OCI-LY3 (cell line): Measurements from ENCODE around the gene PCLO.

Source experiments
- H2AFZ ChIP-seq: fragments of 200-600, 300-600 bp; shearing (Covaris generic); 2 replicates; pipeline ENCODE4 v1.6.0; 2014; ENCODE audit warnings: antibody characterized with exemption, low read depth, low read length
- H3K27ac ChIP-seq: fragments of 200-600, 300-600 bp; sonication (generic); 2 replicates; pipeline ENCODE4 v1.5.1; 2014; ENCODE audit warnings: mild to moderate bottlenecking, low read length, moderate library complexity, mixed read lengths
- H3K27me3 ChIP-seq: fragments of 200-600, 300-600 bp; sonication (generic); 2 replicates; pipeline ENCODE4 v1.6.1; 2014; ENCODE audit warnings: low read depth, low read length, mixed read lengths
- H3K36me3 ChIP-seq: fragments of 200-600, 300-600 bp; sonication (generic); replicated peaks from 2 replicates; pipeline ENCODE3; 2014; ENCODE audit warnings: low read depth, low read length, mixed read lengths
- H3K4me1 ChIP-seq: fragments of 300-600, 200-600 bp; sonication (generic); 2 replicates; pipeline ENCODE4 v1.6.1; 2014; ENCODE audit warnings: low read length, mixed read lengths
- H3K4me2 ChIP-seq: fragments of 200-600, 300-600 bp; sonication (generic); 2 replicates; pipeline ENCODE4 v1.6.1; 2014; ENCODE audit warnings: low read length, mixed read lengths
- H3K4me3 ChIP-seq: fragments of 300-600, 200-600 bp; sonication (generic); 2 replicates; pipeline ENCODE4 v1.5.1; 2014; ENCODE audit warnings: antibody characterized with exemption, mild to moderate bottlenecking, low read length, moderate library complexity
- H3K79me2 ChIP-seq: fragments of 300-600, 200-600 bp; shearing (Covaris generic); 2 replicates; pipeline ENCODE4 v1.6.1; 2014; ENCODE audit warnings: mild to moderate bottlenecking, low read length, mixed read lengths
- H3K9ac ChIP-seq: fragments of 300-600, 200-600 bp; shearing (Covaris generic); 2 replicates; pipeline ENCODE4 v1.6.0; 2014; ENCODE audit warnings: mild to moderate bottlenecking, low read length, moderate library complexity
- H3K9me3 ChIP-seq: fragments of 200-600, 300-600 bp; shearing (Covaris generic); 2 replicates; pipeline ENCODE4 v1.6.1; 2014; ENCODE audit warnings: low read length, mixed read lengths; ENCODE audit not compliant: insufficient read depth
- H4K20me1 ChIP-seq: fragments of 200-600, 300-600 bp; sonication (generic); 2 replicates; pipeline ENCODE4 v1.6.1; 2016; ENCODE audit warnings: low read length, mixed read lengths; ENCODE audit not compliant: insufficient read depth
- EZH2phosphoT487 ChIP-seq: fragments of 200-600 bp; shearing (Covaris generic); IDR thresholded peaks from 2 replicates; pipeline ENCODE4 v1.6.1; 2018; ENCODE audit warnings: antibody characterized with exemption, mixed run types, low read depth
- TF ChIP-seq, protein P1 (sequence below): fragments of 200-600, 300-600 bp; sonication (generic); IDR thresholded peaks from 2 replicates; pipeline ENCODE4 v1.5.1; 2014; ENCODE audit warnings: antibody characterized with exemption, low read length, low read depth

The PCLO gene

DNA sequence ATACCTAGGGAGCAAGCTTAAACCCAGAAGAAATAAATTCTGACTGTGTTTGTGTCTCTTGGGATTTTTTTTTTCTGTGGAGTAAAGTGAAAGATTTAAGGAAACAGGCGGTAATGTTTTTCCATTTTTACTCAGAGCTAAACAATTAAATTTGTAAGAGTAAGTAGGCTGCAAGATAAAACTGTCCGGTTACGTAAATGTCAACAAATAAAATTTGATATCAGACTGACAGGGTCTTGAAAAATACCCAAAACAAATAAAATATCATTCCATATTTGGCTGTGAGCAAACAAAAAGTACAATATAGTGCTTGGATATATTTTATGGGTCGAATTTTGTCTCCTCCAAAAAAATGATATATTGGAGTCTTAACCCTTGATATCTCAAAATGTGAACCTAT is 217.6 kb downstream of the PCLO start:
- Histone ChIP-seq H3K27me3 (no peaks in the 10 kb centered on the region), H3K27ac (no peak overlapping the region), H3K9me3 (no peaks in the 10 kb centered on the region), H3K79me2 (no peaks in the 10 kb centered on the region), H3K4me1 (no peaks in the 10 kb centered on the region), H2AFZ (no peak overlapping the region), H3K4me3 (no peak overlapping the region), H3K4me2 (no peak overlapping the region), H3K36me3 (no peaks in the 10 kb centered on the region), H4K20me1 (no peaks in the 10 kb centered on the region), H3K9ac (no peak overlapping the region)
- TF ChIP-seq EZH2phosphoT487: no peak
- TF ChIP-seq, protein P1, sequence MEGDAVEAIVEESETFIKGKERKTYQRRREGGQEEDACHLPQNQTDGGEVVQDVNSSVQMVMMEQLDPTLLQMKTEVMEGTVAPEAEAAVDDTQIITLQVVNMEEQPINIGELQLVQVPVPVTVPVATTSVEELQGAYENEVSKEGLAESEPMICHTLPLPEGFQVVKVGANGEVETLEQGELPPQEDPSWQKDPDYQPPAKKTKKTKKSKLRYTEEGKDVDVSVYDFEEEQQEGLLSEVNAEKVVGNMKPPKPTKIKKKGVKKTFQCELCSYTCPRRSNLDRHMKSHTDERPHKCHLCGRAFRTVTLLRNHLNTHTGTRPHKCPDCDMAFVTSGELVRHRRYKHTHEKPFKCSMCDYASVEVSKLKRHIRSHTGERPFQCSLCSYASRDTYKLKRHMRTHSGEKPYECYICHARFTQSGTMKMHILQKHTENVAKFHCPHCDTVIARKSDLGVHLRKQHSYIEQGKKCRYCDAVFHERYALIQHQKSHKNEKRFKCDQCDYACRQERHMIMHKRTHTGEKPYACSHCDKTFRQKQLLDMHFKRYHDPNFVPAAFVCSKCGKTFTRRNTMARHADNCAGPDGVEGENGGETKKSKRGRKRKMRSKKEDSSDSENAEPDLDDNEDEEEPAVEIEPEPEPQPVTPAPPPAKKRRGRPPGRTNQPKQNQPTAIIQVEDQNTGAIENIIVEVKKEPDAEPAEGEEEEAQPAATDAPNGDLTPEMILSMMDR: no peak

DNA sequence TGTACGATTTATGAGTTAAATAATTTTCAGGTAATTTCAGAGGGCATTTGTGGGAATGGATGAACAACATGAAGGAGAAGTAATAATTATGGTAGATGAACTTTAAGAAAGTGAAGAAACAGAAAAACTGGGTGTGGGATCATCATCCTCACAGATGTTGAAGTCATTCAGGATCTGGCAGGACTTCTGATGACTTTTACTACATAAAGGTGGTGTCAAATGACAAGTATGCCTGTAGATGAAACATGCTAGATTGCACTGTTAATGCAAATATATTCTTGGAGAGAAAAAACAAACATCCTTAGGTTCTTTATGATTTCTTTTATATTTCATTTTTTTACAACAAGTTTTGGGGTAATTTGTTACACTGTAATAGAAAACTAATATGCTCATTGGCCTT is 230.2 kb downstream of the PCLO start:
- no peaks in the 10 kb centered on the region for H4K20me1 ChIP-seq
- no peaks in the 10 kb centered on the region for H3K36me3 ChIP-seq
- H3K79me2 ChIP-seq: no peaks in the 10 kb centered on the region
- H3K27ac ChIP-seq: no peak overlapping the region
- H3K27me3 ChIP-seq: no peaks in the 10 kb centered on the region
- no peak for TF ChIP-seq EZH2phosphoT487
- TF ChIP-seq, protein P1: no peak
- H3K9me3 ChIP-seq: no peaks in the 10 kb centered on the region
- H3K4me2 ChIP-seq: no peak overlapping the region
- no peak overlapping the region for H3K9ac ChIP-seq
- H2AFZ ChIP-seq: no peak overlapping the region
- no peak overlapping the region for H3K4me3 ChIP-seq
- no peaks in the 10 kb centered on the region for H3K4me1 ChIP-seq

DNA sequence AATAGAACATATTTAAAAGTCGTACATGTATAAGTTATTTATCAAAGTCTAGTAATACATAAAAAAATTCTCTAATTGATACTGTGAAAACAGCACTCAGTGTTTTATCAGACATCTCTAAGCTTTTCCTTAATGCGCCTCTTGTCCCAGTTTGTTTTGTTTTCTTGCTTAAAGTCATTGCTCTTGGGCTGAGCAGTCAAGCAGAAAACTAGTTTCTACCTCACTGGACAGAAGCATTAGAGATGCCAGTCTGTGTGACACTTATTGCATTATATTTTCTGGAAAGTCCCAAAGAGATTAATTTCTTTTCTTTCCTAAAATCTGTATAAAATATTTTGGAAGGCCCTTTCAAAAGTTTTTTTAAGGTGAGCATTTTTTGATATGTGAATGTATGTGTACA is 236.2 kb downstream of the PCLO start:
- TF ChIP-seq EZH2phosphoT487: no peak
- TF ChIP-seq, protein P1: no peak
- H2AFZ ChIP-seq: no peak overlapping the region
- no peak overlapping the region for H3K4me2 ChIP-seq
- H4K20me1 ChIP-seq: no peaks in the 10 kb centered on the region
- H3K79me2 ChIP-seq: no peaks in the 10 kb centered on the region
- H3K4me3 ChIP-seq: no peak overlapping the region
- no peaks in the 10 kb centered on the region for H3K27me3 ChIP-seq
- H3K9me3 ChIP-seq: no peaks in the 10 kb centered on the region
- no peak overlapping the region for H3K27ac ChIP-seq
- H3K36me3 ChIP-seq: no peaks in the 10 kb centered on the region
- no peaks in the 10 kb centered on the region for H3K4me1 ChIP-seq
- no peak overlapping the region for H3K9ac ChIP-seq

DNA sequence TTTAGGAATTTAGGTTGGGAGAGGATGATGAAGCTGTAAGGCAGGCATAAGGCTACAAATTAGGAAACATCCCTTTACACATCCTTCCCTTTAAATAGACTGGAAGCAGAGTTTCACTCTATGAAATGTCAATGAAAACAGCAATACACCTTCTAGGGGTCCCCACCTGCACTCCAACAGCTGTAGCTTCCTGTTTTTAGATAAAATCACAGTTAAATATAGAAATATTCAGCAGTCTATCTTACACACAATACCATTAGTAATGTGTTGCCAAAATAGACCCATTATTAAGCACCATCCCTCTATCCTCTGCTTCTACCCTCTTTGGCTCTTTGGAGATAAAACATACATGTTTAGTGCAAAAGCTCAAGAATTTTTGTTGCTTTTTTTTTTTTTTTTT is 237.4 kb downstream of the PCLO start:
- H4K20me1 ChIP-seq: no peaks in the 10 kb centered on the region
- no peaks in the 10 kb centered on the region for H3K79me2 ChIP-seq
- H3K4me2 ChIP-seq: no peak overlapping the region
- H3K9me3 ChIP-seq: no peaks in the 10 kb centered on the region
- H3K4me1 ChIP-seq: no peaks in the 10 kb centered on the region
- H3K36me3 ChIP-seq: no peaks in the 10 kb centered on the region
- no peak overlapping the region for H3K4me3 ChIP-seq
- no peak overlapping the region for H3K9ac ChIP-seq
- TF ChIP-seq EZH2phosphoT487: no peak
- TF ChIP-seq, protein P1: no peak
- no peak overlapping the region for H2AFZ ChIP-seq
- no peaks in the 10 kb centered on the region for H3K27me3 ChIP-seq
- H3K27ac ChIP-seq: no peak overlapping the region
